ENCODE results near the gene AASDH. TPM values are rescaled to one million over a fixed set of nuclear protein-coding genes. Genes with fewer than 3 reads are reported as not detected.

AASDH gene
- total RNA-seq, 4 donors from 2014 or later, result 4.6 to 10.7 (median 7.0) TPM

DNA sequence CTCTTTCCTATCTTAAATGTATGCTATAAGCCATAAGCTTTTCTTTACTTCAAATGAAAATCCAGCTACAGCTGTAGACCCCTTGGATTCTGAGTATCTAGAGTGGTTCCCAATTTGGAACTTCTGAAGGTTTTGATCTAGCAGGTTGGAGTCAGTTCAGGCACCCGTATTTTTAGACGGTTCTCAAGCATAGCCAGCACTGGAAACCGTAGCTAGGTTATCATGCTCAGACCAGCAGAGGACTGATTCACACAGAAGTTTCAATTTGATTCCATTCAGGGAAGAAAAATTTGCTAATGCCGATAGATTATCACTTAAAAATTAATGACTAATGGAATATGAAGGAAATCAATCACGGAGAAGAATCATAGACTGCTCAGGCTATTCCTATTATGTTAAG, 36.9 kb upstream of the AASDH start:
- no peaks in the 10 kb centered on the region for H3K9me3 ChIP-seq
- TF ChIP-seq POLR2A (IDR thresholded peaks at IDR 0.05), result no peak
- TF ChIP-seq, protein P1, sequence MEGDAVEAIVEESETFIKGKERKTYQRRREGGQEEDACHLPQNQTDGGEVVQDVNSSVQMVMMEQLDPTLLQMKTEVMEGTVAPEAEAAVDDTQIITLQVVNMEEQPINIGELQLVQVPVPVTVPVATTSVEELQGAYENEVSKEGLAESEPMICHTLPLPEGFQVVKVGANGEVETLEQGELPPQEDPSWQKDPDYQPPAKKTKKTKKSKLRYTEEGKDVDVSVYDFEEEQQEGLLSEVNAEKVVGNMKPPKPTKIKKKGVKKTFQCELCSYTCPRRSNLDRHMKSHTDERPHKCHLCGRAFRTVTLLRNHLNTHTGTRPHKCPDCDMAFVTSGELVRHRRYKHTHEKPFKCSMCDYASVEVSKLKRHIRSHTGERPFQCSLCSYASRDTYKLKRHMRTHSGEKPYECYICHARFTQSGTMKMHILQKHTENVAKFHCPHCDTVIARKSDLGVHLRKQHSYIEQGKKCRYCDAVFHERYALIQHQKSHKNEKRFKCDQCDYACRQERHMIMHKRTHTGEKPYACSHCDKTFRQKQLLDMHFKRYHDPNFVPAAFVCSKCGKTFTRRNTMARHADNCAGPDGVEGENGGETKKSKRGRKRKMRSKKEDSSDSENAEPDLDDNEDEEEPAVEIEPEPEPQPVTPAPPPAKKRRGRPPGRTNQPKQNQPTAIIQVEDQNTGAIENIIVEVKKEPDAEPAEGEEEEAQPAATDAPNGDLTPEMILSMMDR (IDR thresholded peaks at IDR 0.05), result no peak
- H3K4me3 ChIP-seq, result no peak overlapping the region
- H3K27ac ChIP-seq, result no peak overlapping the region
- H3K4me1 ChIP-seq, result peaks cover 0 to 6% (median 0%) of the 10 kb centered on the region in 3 donors
- H3K27me3 ChIP-seq, result no peaks in the 10 kb centered on the region
- 79 to 80% methylated on average over 5 of the region's 5 CpGs for WGBS, 2 donors
- intact Hi-C loops (cut with DNase I), result no loop called here
- no peaks in the 10 kb centered on the region for H3K36me3 ChIP-seq
- no peak for DNase-seq

DNA sequence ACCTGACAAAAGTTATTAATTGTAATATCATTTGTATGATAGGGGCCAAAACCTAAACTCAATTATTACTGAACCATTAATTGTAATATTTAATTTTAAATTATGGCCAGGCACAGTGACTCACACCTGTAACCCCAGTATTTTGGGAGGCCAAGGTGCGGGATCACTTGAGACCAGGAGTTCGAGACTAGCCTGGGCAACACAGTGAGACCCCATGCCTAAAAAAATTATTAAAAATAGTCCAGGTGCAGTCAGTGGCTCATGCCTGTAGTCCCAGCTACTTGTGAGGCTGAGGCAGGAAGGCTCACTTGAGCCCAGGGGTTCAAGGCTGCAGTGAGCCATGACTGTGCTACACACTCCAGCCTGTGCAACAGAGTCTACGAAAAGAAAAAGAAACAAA, 30.1 kb upstream of the AASDH start:
- TF ChIP-seq, protein P1 (IDR thresholded peaks at IDR 0.05), result no peak
- TF ChIP-seq POLR2A (IDR thresholded peaks at IDR 0.05), result no peak
- intact Hi-C loops (cut with DNase I), result no loop called here
- 96% methylated on average over 3 of the region's 3 CpGs for WGBS, 2 donors
- Histone ChIP-seq H3K4me1 (no peaks in the 10 kb centered on the region), H3K36me3 (no peaks in the 10 kb centered on the region), H3K9me3 (no peaks in the 10 kb centered on the region), H3K27me3 (no peaks in the 10 kb centered on the region), H3K27ac (no peak overlapping the region), H3K4me3 (no peak overlapping the region)
- no peak for DNase-seq

DNA sequence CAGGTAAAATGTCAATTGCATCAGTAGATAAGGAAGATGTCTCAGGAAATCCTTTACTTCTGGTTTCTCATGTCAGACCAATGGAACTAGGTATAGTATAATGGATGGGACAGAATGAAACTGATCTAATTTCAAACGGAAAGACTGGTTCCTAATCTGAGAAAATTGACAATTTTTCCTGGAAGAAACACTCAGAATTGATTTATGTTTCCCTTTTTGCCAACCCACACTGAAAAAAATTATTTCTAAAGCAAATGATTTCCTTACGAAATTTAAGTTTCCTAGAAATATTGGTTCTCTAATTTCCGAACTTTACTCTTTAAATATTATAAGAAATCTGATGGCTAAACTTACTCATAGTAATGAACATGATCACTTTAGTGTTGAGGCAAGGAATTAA, 29.1 kb upstream of the AASDH start:
- no peaks in the 10 kb centered on the region for H3K27me3 ChIP-seq
- intact Hi-C loops (cut with DNase I), result no loop called here
- no peak for DNase-seq
- H3K36me3 ChIP-seq, result no peaks in the 10 kb centered on the region
- H3K4me1 ChIP-seq, result peaks cover 0 to 3% (median 0%) of the 10 kb centered on the region in 3 donors
- TF ChIP-seq, protein P1 (IDR thresholded peaks at IDR 0.05), result no peak
- TF ChIP-seq POLR2A (IDR thresholded peaks at IDR 0.05), result no peak
- no peak overlapping the region for H3K27ac ChIP-seq
- H3K4me3 ChIP-seq, result no peak overlapping the region
- H3K9me3 ChIP-seq, result no peaks in the 10 kb centered on the region
- WGBS, 2 donors, result 68 to 73% methylated on average over 3 of the region's 3 CpGs

DNA sequence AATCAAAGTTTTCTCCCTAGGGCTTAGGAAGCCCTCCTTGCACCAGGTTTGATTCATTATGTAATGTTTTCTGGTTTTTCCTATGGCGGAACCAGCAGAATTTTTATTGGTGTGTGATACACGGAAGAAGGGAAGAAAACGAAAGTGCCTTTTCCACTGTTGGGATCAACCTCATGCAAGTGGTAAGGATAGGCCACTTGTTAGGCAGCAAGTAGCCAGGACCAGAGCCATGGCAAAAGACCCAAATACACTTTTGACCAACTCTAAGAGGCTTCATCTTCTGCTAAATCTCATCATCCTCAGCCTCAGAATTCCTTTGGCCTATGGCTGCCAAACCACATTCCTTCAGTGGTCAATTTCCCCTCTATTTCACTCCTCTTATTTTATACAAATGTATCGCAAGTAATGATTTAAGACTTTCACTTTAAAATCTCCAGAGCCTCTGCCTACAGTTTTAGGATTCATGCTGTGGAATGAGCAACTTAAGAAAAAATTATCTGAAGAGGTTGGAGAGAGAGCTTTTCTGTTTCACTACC, 26.9 kb upstream of the AASDH start:
- H3K9me3 ChIP-seq, result no peaks in the 10 kb centered on the region
- intact Hi-C loops (cut with DNase I), result no loop called here

DNA sequence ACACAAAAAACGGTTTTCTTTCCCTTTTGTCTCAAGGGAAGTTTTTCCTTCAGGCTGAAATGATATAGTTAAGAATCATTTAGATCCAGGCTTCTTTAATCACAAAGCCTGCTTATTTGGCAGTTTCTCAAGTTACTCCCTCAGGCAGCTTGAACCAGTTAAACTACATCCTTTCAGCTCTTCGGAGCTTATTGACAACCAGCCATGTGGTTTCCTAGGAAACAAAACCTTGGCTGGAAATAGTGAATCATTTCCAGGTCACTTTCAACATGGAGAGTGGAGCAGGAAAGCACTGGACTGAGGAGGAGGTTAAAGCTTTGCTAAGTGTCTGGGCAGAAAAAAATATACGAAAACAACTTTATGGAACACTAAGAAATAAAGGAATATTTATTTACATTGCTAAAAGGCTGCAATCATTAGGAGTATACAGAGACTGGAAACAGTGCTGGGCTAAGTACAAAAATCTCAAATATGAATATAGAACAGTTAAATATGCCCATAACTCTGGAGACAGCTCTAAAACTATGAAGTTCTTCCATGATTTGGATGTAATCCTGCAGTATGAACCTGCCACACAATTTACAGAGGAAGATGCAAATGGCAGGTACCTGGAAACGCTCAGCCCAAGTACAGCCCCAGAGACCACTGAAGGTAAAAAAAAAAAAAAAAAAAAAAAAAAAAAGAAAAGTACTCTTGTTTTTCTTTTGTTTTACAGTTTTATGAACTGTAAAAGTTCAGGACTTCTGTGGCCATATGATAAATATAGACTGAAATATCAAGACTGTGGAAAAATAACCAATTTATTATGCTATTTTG, 23.2 kb upstream of the AASDH start:
- peak overlapping the region; percentile 33 to 60 (median 42) for H3K27ac ChIP-seq
- 18 to 26% methylated on average over 4 of the region's 4 CpGs for WGBS, 2 donors
- peak overlapping the region in 3 of 4 donors; percentile 10 to 49 (median 15) for H3K4me3 ChIP-seq

More for the DNA sequence above, 26.9 kb upstream of the AASDH start:
- WGBS, 2 donors, result 78 to 81% methylated on average over 4 of the region's 4 CpGs
- no peaks in the 10 kb centered on the region for H3K36me3 ChIP-seq
- TF ChIP-seq POLR2A (IDR thresholded peaks at IDR 0.05), result no peak
- TF ChIP-seq, protein P1 (IDR thresholded peaks at IDR 0.05), result no peak
- H3K27me3 ChIP-seq, result no peaks in the 10 kb centered on the region
- no peak for DNase-seq
- no peak overlapping the region for H3K27ac ChIP-seq
- no peak overlapping the region for H3K4me3 ChIP-seq
- H3K4me1 ChIP-seq, result peaks cover 0 to 25% (median 0%) of the 10 kb centered on the region in 3 donors

More for the DNA sequence above, 23.2 kb upstream of the AASDH start:
- H3K27me3 ChIP-seq, result no peaks in the 10 kb centered on the region
- DNase-seq, result no peak
- no peak for TF ChIP-seq POLR2A (IDR thresholded peaks at IDR 0.05)
- TF ChIP-seq, protein P1 (IDR thresholded peaks at IDR 0.05), result no peak
- intact Hi-C loops (cut with DNase I), result no loop called here
- no peaks in the 10 kb centered on the region for H3K9me3 ChIP-seq
- H3K36me3 ChIP-seq, result peaks cover 0 to 10% (median 0%) of the 10 kb centered on the region in 3 donors
- peaks cover 0 to 26% (median 0%) of the 10 kb centered on the region in 3 donors for H3K4me1 ChIP-seq
